ENCODE measurements around the gene ROBO2.
A peak's percentile ranks its signal among the peaks of the same experiment; 100 is the strongest.

The ROBO2 gene

DNA sequence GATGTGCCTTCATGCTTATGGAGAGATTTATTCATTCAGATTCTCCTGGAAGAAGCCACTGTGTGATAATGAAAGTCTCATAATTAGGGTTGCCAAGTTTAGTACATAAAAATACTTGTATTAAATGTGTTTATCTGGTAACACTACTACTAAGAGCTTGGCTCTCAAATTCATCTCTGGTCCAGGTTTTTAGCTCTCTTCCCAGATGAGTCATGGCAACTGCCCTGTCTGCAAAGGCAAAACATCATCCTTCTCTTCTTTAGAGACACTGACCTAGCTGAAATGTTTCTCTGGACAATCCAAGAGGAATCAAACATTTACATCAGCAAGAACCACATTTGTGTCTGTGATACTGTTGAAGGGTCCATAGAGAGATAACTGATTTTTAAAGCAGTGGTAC is 269.6 kb downstream of the ROBO2 start:
- no peak for DNase-seq (ENCODE audit: extremely low spot score)
- POLR2A ChIA-PET: no interaction called here
- CTCF ChIA-PET: interaction anchor here (1.5 kb wide), 1 partner anchor 11 kb away, joined by 8 read pairs; no protein-coding TSS in a partner anchor
- TF ChIP-seq, protein P1, sequence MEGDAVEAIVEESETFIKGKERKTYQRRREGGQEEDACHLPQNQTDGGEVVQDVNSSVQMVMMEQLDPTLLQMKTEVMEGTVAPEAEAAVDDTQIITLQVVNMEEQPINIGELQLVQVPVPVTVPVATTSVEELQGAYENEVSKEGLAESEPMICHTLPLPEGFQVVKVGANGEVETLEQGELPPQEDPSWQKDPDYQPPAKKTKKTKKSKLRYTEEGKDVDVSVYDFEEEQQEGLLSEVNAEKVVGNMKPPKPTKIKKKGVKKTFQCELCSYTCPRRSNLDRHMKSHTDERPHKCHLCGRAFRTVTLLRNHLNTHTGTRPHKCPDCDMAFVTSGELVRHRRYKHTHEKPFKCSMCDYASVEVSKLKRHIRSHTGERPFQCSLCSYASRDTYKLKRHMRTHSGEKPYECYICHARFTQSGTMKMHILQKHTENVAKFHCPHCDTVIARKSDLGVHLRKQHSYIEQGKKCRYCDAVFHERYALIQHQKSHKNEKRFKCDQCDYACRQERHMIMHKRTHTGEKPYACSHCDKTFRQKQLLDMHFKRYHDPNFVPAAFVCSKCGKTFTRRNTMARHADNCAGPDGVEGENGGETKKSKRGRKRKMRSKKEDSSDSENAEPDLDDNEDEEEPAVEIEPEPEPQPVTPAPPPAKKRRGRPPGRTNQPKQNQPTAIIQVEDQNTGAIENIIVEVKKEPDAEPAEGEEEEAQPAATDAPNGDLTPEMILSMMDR (IDR thresholded peaks at IDR 0.05; ENCODE audit: control extremely low read depth, extremely low read depth, low read depth, missing control alignments): no peak

DNA sequence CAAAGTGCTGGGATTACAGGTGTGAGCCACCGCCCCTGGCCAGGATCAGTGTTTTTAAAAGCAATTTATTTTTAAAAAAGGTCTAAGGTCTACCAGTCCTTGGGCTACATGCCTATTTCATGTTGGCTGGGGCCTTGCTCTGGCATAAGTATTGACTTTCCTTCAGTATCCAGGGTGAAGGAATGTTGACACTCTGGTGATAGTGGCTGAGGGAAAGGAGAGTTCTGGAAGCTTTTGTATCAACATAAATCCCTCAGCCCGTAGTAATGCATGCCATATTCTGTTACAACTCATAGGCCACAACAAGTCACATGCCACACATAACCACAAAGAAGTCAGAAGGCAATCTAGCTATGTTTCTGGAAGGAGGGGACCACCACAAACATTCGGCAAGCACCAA is 273.9 kb downstream of the ROBO2 start:
- ChIA-PET POLR2A (no interaction called here), CTCF (no interaction called here)
- TF ChIP-seq, protein P1 (IDR thresholded peaks at IDR 0.05; ENCODE audit: control extremely low read depth, extremely low read depth, low read depth, missing control alignments): no peak
- DNase-seq (ENCODE audit: extremely low spot score): no peak

DNA sequence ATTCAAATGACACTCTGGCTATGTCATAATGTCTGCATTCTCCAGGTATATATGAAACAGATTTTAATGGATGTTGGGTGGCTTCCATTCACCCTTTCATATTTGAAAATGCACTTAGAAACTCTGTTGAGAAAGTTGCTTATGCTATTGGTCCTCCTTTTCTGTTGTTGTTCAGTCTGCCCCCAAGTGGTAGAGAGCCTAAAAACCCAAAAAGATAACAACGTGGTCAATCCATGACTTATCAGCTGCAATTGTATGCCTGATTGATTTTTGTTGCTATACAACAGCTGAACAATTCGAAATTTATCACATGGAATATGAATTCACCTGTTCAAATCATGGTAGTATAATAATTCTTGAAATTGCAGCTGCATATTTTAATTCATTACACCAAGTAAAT is 279.8 kb downstream of the ROBO2 start:
- ChIA-PET POLR2A (no interaction called here), CTCF (interaction anchor here (1.0 to 3.1 kb wide), 7 partner anchors 11 to 282 kb away, joined by 3 to 16 read pairs (median 5); no protein-coding TSS in a partner anchor)
- TF ChIP-seq, protein P1 (IDR thresholded peaks at IDR 0.05; ENCODE audit: control extremely low read depth, extremely low read depth, low read depth, missing control alignments): no peak
- DNase-seq (ENCODE audit: extremely low spot score): no peak

DNA sequence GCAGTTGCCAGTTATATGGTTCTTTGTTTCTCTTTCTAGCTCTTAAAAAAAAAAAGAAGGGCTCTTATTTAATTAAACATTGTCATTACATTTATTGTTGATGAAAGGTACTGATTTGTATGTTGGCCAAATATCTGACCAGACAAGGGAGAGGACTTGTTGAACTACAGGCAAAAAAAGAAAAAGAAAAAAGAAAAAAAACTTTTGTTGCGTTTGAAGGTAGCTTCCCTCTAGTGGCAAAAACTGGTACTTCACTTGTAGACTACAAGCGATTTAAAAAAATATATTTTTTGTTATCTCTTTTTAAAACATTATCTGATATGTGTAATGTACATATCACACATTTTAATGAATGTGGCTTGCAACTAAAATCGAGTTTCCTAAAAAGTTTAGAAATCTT is 280.6 kb downstream of the ROBO2 start:
- no peak for DNase-seq (ENCODE audit: extremely low spot score)
- POLR2A ChIA-PET: no interaction called here
- CTCF ChIA-PET: interaction anchor here (0.9 to 3.1 kb wide), 10 partner anchors 10 to 283 kb away, joined by 3 to 16 read pairs (median 4); no protein-coding TSS in a partner anchor
- TF ChIP-seq, protein P1 (IDR thresholded peaks at IDR 0.05; ENCODE audit: control extremely low read depth, extremely low read depth, low read depth, missing control alignments): peak; percentile 55

DNA sequence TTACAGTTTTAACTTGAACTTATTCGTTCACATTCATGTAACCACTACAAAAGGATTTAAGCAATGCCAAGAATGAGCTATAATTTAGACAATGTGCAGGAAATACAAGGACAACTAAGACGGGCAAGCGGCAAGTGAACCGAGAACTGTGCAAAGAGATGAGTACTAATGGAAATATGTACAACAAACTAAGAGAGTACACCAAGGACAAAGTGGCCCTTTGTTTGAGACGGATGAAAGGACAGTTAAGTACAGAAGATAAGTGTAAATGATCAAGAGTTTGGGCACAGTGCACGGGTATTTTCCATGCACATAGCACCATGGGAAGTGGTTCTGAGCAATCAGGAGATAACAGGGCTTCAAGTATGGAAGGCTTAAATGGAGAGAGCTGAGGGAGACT is 281.7 kb downstream of the ROBO2 start:
- TF ChIP-seq, protein P1 (IDR thresholded peaks at IDR 0.05; ENCODE audit: control extremely low read depth, extremely low read depth, low read depth, missing control alignments): no peak
- ChIA-PET POLR2A (no interaction called here), CTCF (interaction anchor here (1.1 to 3.1 kb wide), 6 partner anchors 9 to 16 kb away, joined by 3 to 16 read pairs (median 4); no protein-coding TSS in a partner anchor)
- no peak for DNase-seq (ENCODE audit: extremely low spot score)

DNA sequence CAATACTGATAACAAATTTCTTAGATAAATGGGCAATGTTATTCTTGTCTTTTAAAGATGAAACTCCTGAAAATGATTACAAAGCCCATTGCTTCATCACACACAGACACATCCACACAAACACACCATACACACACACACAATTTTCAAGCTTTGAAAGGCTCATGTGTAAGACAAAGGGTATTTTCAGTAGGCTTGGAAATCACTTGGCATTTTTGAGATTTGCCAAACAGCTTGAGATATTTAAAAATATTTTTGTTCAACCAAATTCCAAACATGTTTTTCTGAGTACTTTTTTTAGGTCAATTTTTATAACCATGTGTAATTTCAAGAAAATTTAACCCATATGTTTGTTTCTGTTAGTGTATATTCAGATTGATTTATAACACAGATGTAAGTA is 283.7 kb downstream of the ROBO2 start:
- CTCF ChIA-PET: no interaction called here
- POLR2A ChIA-PET: no interaction called here
- no peak for DNase-seq (ENCODE audit: extremely low spot score)
- TF ChIP-seq, protein P1 (IDR thresholded peaks at IDR 0.05; ENCODE audit: control extremely low read depth, extremely low read depth, low read depth, missing control alignments): no peak

DNA sequence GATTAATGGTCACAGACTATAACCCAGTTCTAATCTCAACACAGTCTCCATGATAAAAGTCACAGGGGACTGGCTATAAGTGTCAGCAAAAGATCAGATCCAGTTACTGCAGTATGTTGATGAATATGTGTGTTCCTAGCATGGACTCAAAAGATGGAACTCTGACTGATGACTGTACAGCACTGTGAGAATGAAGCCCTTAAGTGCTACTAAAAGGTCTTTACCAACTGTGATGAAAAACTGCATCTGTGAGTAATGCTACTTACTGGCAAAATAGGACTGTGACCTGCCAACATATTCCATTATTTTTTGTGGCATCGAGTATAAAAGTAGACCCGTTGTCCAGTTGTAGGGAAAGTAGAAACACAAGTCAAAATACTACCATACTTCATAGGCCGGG is 284.2 kb downstream of the ROBO2 start:
- POLR2A ChIA-PET: no interaction called here
- CTCF ChIA-PET: no interaction called here
- TF ChIP-seq, protein P1 (IDR thresholded peaks at IDR 0.05; ENCODE audit: control extremely low read depth, extremely low read depth, low read depth, missing control alignments): no peak
- DNase-seq (ENCODE audit: extremely low spot score): no peak

Data from GM10248 (cell line).